NCI-H1092 treated with DMSO at 0.1 percent for 48 hours (cell line): ENCODE results near the gene HOXB1.
"Not testable (repeated sequence)": the region's sequence is repeated elsewhere in the genome, so short reads cannot be mapped to it uniquely, and the experiment has no call there.

Experiments
- DNase-seq: peaks from one replicate; lab custom pipeline; 2025; lab: John Stamatoyannopoulos, UW

Gene HOXB1

DNA sequence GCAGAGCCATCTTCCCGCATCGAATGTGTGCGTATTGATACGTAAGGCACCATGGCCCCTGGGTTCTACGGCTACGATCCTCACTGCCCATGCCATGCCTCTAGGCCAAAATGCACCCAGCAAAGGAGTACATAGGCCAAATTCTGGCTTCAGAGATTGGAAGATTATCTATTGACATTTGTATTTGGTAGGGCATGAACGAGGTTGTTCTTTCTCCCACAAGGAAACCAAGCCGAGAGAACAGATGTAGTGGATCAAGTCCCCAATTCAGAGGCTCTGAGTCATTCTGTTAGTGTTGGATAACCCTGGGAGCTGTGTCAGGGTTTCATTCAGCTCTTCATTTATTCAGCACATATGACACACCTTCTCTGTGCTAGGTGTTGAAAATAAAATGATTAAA is 36.5 kb downstream of the HOXB1 start:
- DNase-seq = no peak

DNA sequence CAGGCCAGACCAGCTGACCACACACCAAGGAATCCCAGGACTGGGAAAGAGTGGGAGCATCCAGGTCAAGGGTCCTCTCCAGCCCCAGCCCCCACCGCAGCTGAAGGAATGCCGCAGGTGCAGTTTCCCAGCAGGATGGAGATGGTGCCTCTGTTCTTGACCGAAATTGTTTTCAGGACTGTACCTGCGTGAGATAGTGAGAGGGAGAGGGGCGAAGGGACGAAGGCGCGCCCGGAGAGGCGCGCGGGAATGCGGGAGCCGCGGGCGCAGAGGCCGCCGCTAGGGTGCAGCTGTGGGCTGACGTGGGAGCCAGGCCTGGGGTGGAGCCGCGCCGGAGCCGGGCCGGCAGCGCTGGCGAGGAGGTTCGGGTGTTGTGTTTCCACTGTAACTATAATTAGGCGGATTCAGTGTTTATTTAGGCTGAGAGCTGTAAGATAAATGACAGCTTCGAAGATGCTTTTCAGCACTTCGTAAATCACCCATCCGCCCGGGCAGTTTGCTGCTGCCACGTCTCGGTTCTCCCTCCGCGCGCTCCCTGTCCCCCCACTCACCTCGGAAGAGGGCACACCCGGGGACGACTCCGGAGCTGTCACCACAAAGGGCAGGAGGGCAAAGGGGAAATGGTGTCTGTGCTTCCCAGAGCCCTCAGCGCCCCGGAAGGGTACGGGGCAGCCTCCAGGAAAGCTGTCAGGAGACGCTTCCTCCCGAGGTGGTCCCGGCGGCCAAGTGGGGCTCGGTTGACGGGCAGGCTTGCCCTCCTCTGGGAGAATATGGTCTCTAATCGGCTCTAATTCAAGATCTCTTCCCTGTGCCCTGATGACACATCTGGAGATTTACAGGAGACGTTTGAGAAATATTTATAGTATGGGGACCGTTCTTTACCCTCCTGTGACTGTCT is 38.2 kb downstream of the HOXB1 start:
- DNase-seq = peak; percentile 91

- no peak for DNase-seq
These were observed 39.1 kb downstream of the HOXB1 start for GRCh38 chr17:48491527-48492273.

DNA sequence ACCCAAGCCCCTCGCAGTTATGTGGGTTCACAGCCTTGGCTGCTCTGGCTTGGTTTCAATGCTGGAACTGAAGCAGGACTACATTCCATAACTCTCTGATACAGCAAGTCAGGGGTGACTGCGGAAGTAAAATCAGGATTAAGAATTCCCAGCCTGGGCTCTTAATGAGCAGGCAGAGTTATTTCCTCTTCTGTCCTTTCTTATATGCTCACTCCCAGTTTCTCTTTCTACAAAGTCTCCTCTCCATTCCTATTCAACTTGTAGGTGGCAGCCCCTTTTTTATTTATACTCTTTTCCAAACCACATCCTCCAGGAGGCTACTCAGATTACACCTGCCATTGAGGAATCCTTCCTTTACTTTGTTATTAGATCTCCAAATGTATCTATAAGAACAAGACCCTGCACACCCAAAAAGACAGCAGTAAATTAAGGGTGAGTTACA is 40.3 kb downstream of the HOXB1 start:
- no peak for DNase-seq

- DNase-seq = no peak
These were observed 41.0 kb downstream of the HOXB1 start for GRCh38 chr17:48489781-48490180.

- DNase-seq = no peak
These were observed 42.2 kb downstream of the HOXB1 start for GRCh38 chr17:48488548-48489106.

DNA sequence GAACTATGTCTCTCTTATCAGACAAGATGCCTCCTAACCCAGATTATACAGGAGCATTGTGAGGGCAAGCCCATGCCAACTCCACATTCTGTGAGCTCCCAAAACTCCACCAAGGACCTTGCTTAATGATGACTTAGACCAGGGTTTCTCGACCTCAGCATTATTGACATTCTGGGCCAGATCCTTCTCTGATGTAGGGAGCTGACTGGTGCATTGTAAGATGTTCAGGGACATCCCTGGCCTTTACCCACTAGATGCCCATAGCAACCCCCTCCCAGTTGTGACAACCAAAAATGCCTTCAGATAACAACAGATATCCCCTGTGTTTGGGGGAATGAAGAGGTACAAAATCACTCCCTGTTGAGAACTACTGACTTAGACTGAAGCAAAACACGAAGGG is 43.6 kb downstream of the HOXB1 start:
- DNase-seq = no peak

DNA sequence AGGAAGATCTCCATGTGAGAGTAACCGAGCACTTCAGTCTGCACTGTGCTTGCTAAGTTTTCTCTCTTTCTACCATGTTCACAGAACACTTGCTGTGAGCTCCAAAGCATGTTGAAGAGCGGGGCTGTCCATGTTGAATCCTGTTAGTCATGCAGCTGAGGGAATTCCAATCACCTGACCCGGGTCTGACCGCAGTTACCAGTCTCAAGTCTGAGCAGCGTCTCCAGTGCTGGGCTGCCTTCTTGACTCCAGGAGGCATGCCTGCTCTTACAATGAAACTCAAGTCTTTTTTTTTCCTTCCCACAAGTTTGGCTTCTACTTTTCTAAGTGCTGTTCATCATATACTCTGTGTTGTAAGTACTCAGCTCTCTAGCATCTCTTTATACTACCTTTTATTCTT is 44.3 kb downstream of the HOXB1 start:
- DNase-seq = no peak

- DNase-seq = no peak
These were observed 46.0 kb downstream of the HOXB1 start for GRCh38 chr17:48484850-48485249.

- no peak for DNase-seq
These were observed 46.6 kb downstream of the HOXB1 start for GRCh38 chr17:48484256-48484655.

- DNase-seq = no peak
These were observed 47.2 kb downstream of the HOXB1 start for GRCh38 chr17:48483471-48484131.

GRCh38 chr17:48483004-48483403 is 47.8 kb downstream of the HOXB1 start:
- no peak for DNase-seq

DNA sequence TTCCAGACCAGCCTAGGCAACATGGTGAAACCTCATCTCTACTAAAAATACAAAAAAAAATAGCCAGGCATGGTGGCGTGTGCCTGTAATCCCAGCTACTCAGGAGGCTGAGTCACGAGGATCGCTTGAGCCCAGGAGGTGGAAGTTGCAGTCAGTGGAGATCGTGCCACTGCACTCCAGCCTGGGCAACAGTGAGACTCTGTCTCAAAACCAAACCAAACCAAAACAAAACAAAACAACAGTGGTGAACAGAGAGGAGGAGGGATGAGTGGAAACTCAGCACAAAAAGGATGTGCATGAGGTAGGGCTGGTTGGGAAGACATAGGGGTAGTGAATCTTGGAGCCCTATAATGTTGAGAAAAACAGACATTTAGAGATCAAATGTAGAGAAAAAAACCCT is 48.5 kb downstream of the HOXB1 start:
- DNase-seq = not testable (repeated sequence)

- DNase-seq = no peak
These were observed 51.8 kb downstream of the HOXB1 start for GRCh38 chr17:48479014-48479402.
